Hepatocyte (in vitro differentiated cells): Measurements from ENCODE around the gene CHST15. TPM values are rescaled to one million over a fixed set of nuclear protein-coding genes. Genes with fewer than 3 reads are reported as not detected.

ENCODE experiments used
- DNase-seq: peaks from one replicate; pipeline ENCODE4 v3.0.0-alpha.2; 2016; ENCODE audit warnings: low spot score
- H2AFZ ChIP-seq: fragments of 200-600 bp; sonication (generic); 2 replicates; pipeline ENCODE4 v1.6.0; 2016; ENCODE audit warnings: antibody characterized with exemption, mild to moderate bottlenecking
- H3K27ac ChIP-seq: fragments of 200-600 bp; sonication (generic); 2 replicates; pipeline ENCODE4 v1.5.1; 2016; ENCODE audit warnings: mild to moderate bottlenecking
- H3K27me3 ChIP-seq: fragments of 200-600 bp; sonication (generic); 2 replicates; pipeline ENCODE4 v1.6.1; 2016
- H3K36me3 ChIP-seq: fragments of 200-600 bp; sonication (generic); replicated peaks from 2 replicates; pipeline ENCODE4 v1.5.1; 2016; ENCODE audit warnings: low read depth; ENCODE audit not compliant: insufficient read depth
- H3K4me1 ChIP-seq: fragments of 200-600 bp; sonication (generic); 2 replicates; pipeline ENCODE4 v1.5.1; 2016; ENCODE audit warnings: mild to moderate bottlenecking, moderate library complexity; ENCODE audit not compliant: insufficient read depth
- H3K4me2 ChIP-seq: fragments of 200-600 bp; sonication (generic); 2 replicates; pipeline ENCODE4 v1.6.0; 2016
- H3K4me3 ChIP-seq: fragments of 200-600 bp; sonication (generic); 2 replicates; pipeline ENCODE4 v1.5.1; 2016; ENCODE audit warnings: mild to moderate bottlenecking
- H3K79me2 ChIP-seq: fragments of 200-600 bp; sonication (generic); 2 replicates; pipeline ENCODE4 v1.6.0; 2017; ENCODE audit warnings: mild to moderate bottlenecking
- H3K9me2 ChIP-seq: fragments of 200-600 bp; sonication (generic); replicated peaks from 2 replicates; pipeline ENCODE4 v1.6.0; 2017; ENCODE audit warnings: mild to moderate bottlenecking; ENCODE audit not compliant: insufficient read depth
- H3K9me3 ChIP-seq: fragments of 200-600 bp; sonication (generic); 2 replicates; pipeline ENCODE4 v1.5.1; 2016; ENCODE audit warnings: low read depth, mild to moderate bottlenecking
- H4K20me1 ChIP-seq: fragments of 200-600 bp; sonication (generic); 2 replicates; pipeline ENCODE4 v1.6.0; 2016; ENCODE audit warnings: mild to moderate bottlenecking; ENCODE audit not compliant: insufficient read depth, poor library complexity, severe bottlenecking
- CTCF ChIP-seq: fragments of 200-600 bp; sonication (generic); IDR thresholded peaks from 2 replicates; pipeline ENCODE4 v1.5.1; 2016; ENCODE audit warnings: antibody characterized with exemption, mild to moderate bottlenecking; ENCODE audit not compliant: poor library complexity
- EZH2 ChIP-seq: fragments of 200-600 bp; sonication (generic); IDR thresholded peaks from 2 replicates; pipeline ENCODE4 v1.6.1; 2016; ENCODE audit warnings: antibody characterized with exemption, mild to moderate bottlenecking, borderline replicate concordance
- EZH2phosphoT487 ChIP-seq: fragments of 200-600 bp; sonication (generic); IDR thresholded peaks from one replicate; pipeline ENCODE4 v1.6.1; 2018; ENCODE audit warnings: antibody characterized with exemption, mild to moderate bottlenecking, low read depth, moderate library complexity; ENCODE audit not compliant: unreplicated experiment, severe bottlenecking
- WGBS: methylation state at CpG from one replicate; pipeline ENCODE4 v1.1.6; 2016; ENCODE audit warnings: low lambda C conversion rate; ENCODE audit errors: missing lambda C conversion rate; 5-methylcytosine and 5-hydroxymethylcytosine counted together
- polyA plus RNA-seq: library from polyadenylated mRNA; unstranded; fragments of >200 nt; fragmentation: Nextera tagmentation; extraction: Ambion mirVana; gene quantifications from 2 replicates; pipeline ENCODE4 v1.2.1, GENCODE V29; 2016
- total RNA-seq: library from RNA; depleted of rRNA; stranded (reverse); fragments of >200 nt; gene quantifications from 2 replicates; pipeline ENCODE4 v1.2.3, GENCODE V29; 2014

The CHST15 gene
- total and polyA plus RNA-seq, 2 experiments from 2014 or later: 3.9 to 4.5 TPM

- no peaks in the 10 kb centered on the region for H4K20me1 ChIP-seq
- H3K9me3 ChIP-seq: no peaks in the 10 kb centered on the region
- H3K27ac ChIP-seq: no peak overlapping the region
- H3K4me2 ChIP-seq: no peak overlapping the region
- DNase-seq: no peak
- H3K4me1 ChIP-seq: peaks cover 9% of the 10 kb centered on the region
- H2AFZ ChIP-seq: no peak overlapping the region
- no peaks in the 10 kb centered on the region for H3K27me3 ChIP-seq
- 95% methylated on average over 5 of the region's 5 CpGs for WGBS
- no peaks in the 10 kb centered on the region for H3K9me2 ChIP-seq
- H3K79me2 ChIP-seq: no peaks in the 10 kb centered on the region
- TF ChIP-seq EZH2 (no peak), CTCF (no peak), EZH2phosphoT487 (no peak)
- H3K4me3 ChIP-seq: no peak overlapping the region
- H3K36me3 ChIP-seq: no peaks in the 10 kb centered on the region
Measured at GRCh38 chr10:124071141-124071540, 22.3 kb downstream of the CHST15 start.

GRCh38 chr10:124070666-124071065, 22.7 kb downstream of the CHST15 start:
- H3K9me3 ChIP-seq: no peaks in the 10 kb centered on the region
- WGBS: 92% methylated on average over 10 of the region's 10 CpGs
- no peaks in the 10 kb centered on the region for H3K9me2 ChIP-seq
- no peaks in the 10 kb centered on the region for H3K36me3 ChIP-seq
- H2AFZ ChIP-seq: no peak overlapping the region
- no peak overlapping the region for H3K4me3 ChIP-seq
- H4K20me1 ChIP-seq: no peaks in the 10 kb centered on the region
- TF ChIP-seq CTCF (no peak), EZH2 (no peak), EZH2phosphoT487 (no peak)
- no peak overlapping the region for H3K4me2 ChIP-seq
- no peaks in the 10 kb centered on the region for H3K79me2 ChIP-seq
- H3K27ac ChIP-seq: no peak overlapping the region
- DNase-seq: no peak
- H3K4me1 ChIP-seq: peaks cover 13% of the 10 kb centered on the region
- no peaks in the 10 kb centered on the region for H3K27me3 ChIP-seq

GRCh38 chr10:124069341-124070264, 23.8 kb downstream of the CHST15 start:
- TF ChIP-seq CTCF (no peak), EZH2 (no peak), EZH2phosphoT487 (no peak)
- 77% methylated on average over 11 of the region's 11 CpGs for WGBS
- peaks cover 7% of the 10 kb centered on the region for H3K4me1 ChIP-seq
- no peaks in the 10 kb centered on the region for H4K20me1 ChIP-seq
- no peak overlapping the region for H2AFZ ChIP-seq
- H3K27ac ChIP-seq: no peak overlapping the region
- H3K9me2 ChIP-seq: no peaks in the 10 kb centered on the region
- H3K9me3 ChIP-seq: no peaks in the 10 kb centered on the region
- no peaks in the 10 kb centered on the region for H3K79me2 ChIP-seq
- no peak overlapping the region for H3K4me3 ChIP-seq
- no peaks in the 10 kb centered on the region for H3K36me3 ChIP-seq
- H3K27me3 ChIP-seq: no peaks in the 10 kb centered on the region
- no peak for DNase-seq
- H3K4me2 ChIP-seq: no peak overlapping the region
